HepG2 (cell line): ENCODE data around the gene U2SURP. TPM values are rescaled to one million over a fixed set of nuclear protein-coding genes. Genes with fewer than 3 reads are reported as not detected.

ENCODE experiments used
- ATAC-seq: fragments of 200-7000 bp; cut with Tn5 transposase; 3 replicates; pipeline ENCODE4 v1.9.1; 2020; ENCODE audit warnings: mild to moderate bottlenecking, moderate library complexity
- BruUV-seq: library from RNA; stranded (reverse); fragments of 400-500 nt; replicated peaks from 2 replicates; lab custom pipeline; 2021; lab: Mats Ljungman, UMichigan
- CTCF ChIA-PET: fragments of 300-600 bp; formaldehyde crosslinking; extraction: SDS; loops from one replicate; lab custom pipeline; 2021; ENCODE audit warnings: low total read pairs, inconsistent platforms, low intra/inter-chr PET ratio; lab: Yijun Ruan, JAX
- POLR2A ChIA-PET: fragments of 350-600 bp; sonication (Branson Sonifier 250); formaldehyde crosslinking; loops from one replicate; lab custom pipeline; 2020; ENCODE audit warnings: antibody characterized with exemption, inconsistent platforms; lab: Yijun Ruan, JAX
- DNase-seq: peaks from one replicate; pipeline ENCODE4 v3.0.0-alpha.2; 2015; ENCODE audit warnings: low spot score
- FAIRE-seq: peaks from 3 replicates; lab custom pipeline; 2011; peaks lifted over from hg19 to GRCh38; lab: Jason Lieb, UNC
- H2AFZ ChIP-seq: one replicate; pipeline ENCODE4 v1.6.1; 2011; ENCODE audit warnings: low read length, inconsistent platforms
- H3K27ac ChIP-seq: fragments of 300-600 bp; 3 replicates; pipeline ENCODE4 v1.8.0; 2011; ENCODE audit warnings: mixed run types, mild to moderate bottlenecking, mixed read lengths, low read length, inconsistent platforms; ENCODE audit not compliant: insufficient read depth; ENCODE audit errors: extremely low read length
- H3K27me3 ChIP-seq, 2 experiments: fragments of 200-600 bp in 1 of 2; 2 replicates in 1 of 2; 3 replicates in 1 of 2; pipeline versions ENCODE4 v1.6.0 to v1.8.0; 2011; ENCODE audit warnings: low read length in 2 of 2, mild to moderate bottlenecking in 2 of 2, moderate library complexity in 2 of 2, inconsistent platforms in 1 of 2; ENCODE audit not compliant: insufficient read depth in 2 of 2, control insufficient read depth in 1 of 2
- H3K36me3 ChIP-seq, 2 experiments: fragments of 200-600 bp in 1 of 2; replicated peaks in 1 of 2; 2 replicates in 1 of 2; 3 replicates in 1 of 2; pipeline versions ENCODE4 v1.5.1 to v1.8.0; 2011; ENCODE audit warnings: low read length in 2 of 2, inconsistent platforms in 1 of 2; ENCODE audit not compliant: insufficient read depth in 2 of 2, control insufficient read depth in 1 of 2
- H3K4me1 ChIP-seq: 2 replicates; pipeline ENCODE4 v1.5.1; 2012; ENCODE audit warnings: low read length, inconsistent platforms; ENCODE audit not compliant: insufficient read depth
- H3K4me2 ChIP-seq: 2 replicates; pipeline ENCODE4 v1.6.0; 2011; ENCODE audit warnings: low read depth, low read length, inconsistent platforms
- H3K4me3 ChIP-seq, 3 experiments: fragments of 200-600 bp in 1 of 3; sonication (generic), shearing (Covaris generic) in 1 of 3; replicated peaks in 1 of 3; 2 replicates each; pipeline ENCODE4 v1.5.1; 2011 to 2016; ENCODE audit warnings: low read length in 3 of 3, inconsistent platforms in 2 of 3, low read depth in 2 of 3, mild to moderate bottlenecking in 2 of 3, control low read depth in 1 of 3, mixed read lengths in 1 of 3; ENCODE audit not compliant: insufficient read depth in 1 of 3
- H3K79me2 ChIP-seq: one replicate; pipeline ENCODE4 v1.6.1; 2011; ENCODE audit warnings: low read length, inconsistent platforms; ENCODE audit not compliant: insufficient read depth
- H3K9ac ChIP-seq: 2 replicates; pipeline ENCODE4 v1.6.0; 2011; ENCODE audit warnings: mild to moderate bottlenecking, low read depth, low read length, inconsistent platforms; ENCODE audit not compliant: insufficient read depth
- H3K9me3 ChIP-seq: 2 replicates; pipeline ENCODE4 v1.5.1; 2012; ENCODE audit warnings: mild to moderate bottlenecking, low read length
- H4K20me1 ChIP-seq: 2 replicates; pipeline ENCODE4 v1.6.0; 2011; ENCODE audit warnings: inconsistent platforms, mild to moderate bottlenecking, low read length, moderate library complexity; ENCODE audit not compliant: insufficient read depth
- DR1 ChIP-seq: sonication (generic); formaldehyde crosslinking; IDR thresholded peaks from 2 replicates; pipeline ENCODE4 v1.8.0; 2021; ENCODE audit warnings: mild to moderate bottlenecking, missing genetic modification reagents, inconsistent platforms
- LCORL ChIP-seq, 2 experiments: fragments of 450-650 bp in 1 of 2; sonication (generic) in 1 of 2; formaldehyde crosslinking in 1 of 2; IDR thresholded peaks; 2 replicates each; pipeline versions ENCODE4 v1.5.0 to v1.6.1; 2017 to 2020; ENCODE audit warnings: antibody characterized with exemption in 1 of 2, missing genetic modification reagents in 1 of 2
- MLLT10 ChIP-seq: sonication (generic); formaldehyde crosslinking; IDR thresholded peaks from 2 replicates; pipeline ENCODE4 v1.4.0; 2020; ENCODE audit warnings: missing genetic modification reagents
- SATB2 ChIP-seq: sonication (generic); formaldehyde crosslinking; IDR thresholded peaks from 2 replicates; pipeline ENCODE4 v1.5.0; 2020; ENCODE audit warnings: missing genetic modification reagents
- ZNF256 ChIP-seq: sonication (generic); formaldehyde crosslinking; conservative IDR thresholded peaks from 2 replicates; pipeline ENCODE4 v1.4.0; 2020; ENCODE audit warnings: missing genetic modification reagents
- WGBS: methylation state at CpG from one replicate; pipeline ENCODE4 v1.1.6; 2017; ENCODE audit warnings: low lambda C conversion rate; 5-methylcytosine and 5-hydroxymethylcytosine counted together
- in situ Hi-C: cut with HindIII; loops from 2 replicates; pipeline ENCODE4 v1.10.0; 2017; ENCODE audit warnings: low pct_unique_long_range_greater_than_20kb; ENCODE audit not compliant: extremely low pct_ligation_motif_present
- intact Hi-C: fragments of 100-400 bp; cut with micrococcal nuclease; formaldehyde crosslinking; loops from one replicate; pipeline ENCODE4 v1.10.0; 2022; ENCODE audit not compliant: unreplicated experiment
- polyA plus RNA-seq, 8 experiments: library from polyadenylated mRNA; depleted of rRNA in 3 of 8; stranded (reverse) in 7 of 8; unstranded in 1 of 8; fragments of >200 nt; fragmentation: Illumina TruSeq in 4 of 8; extraction: Trizol in 4 of 8; gene quantifications; 2 replicates each; pipeline versions ENCODE4 v1.2.1 to v1.2.3, GENCODE V29; 2011 to 2016; ENCODE audit warnings: low read depth in 4 of 8, missing spikeins in 1 of 8, mixed read lengths in 1 of 8; ENCODE audit not compliant: insufficient read depth in 1 of 8
- total RNA-seq, 5 experiments: library from RNA; depleted of rRNA; stranded (reverse); fragments of >200 nt; fragmentation: Illumina TruSeq; extraction: Trizol; gene quantifications; 2 replicates each; pipeline ENCODE4 v1.2.3, GENCODE V29; 2016; ENCODE audit warnings: low read depth in 1 of 5
- TF ChIP-seq, protein P1 (sequence below): sonication (generic); formaldehyde crosslinking; IDR thresholded peaks from 2 replicates; pipeline ENCODE4 v1.8.1; 2023; ENCODE audit warnings: mild to moderate bottlenecking, moderate library complexity, missing genetic modification reagents
- TF ChIP-seq, protein P2 (sequence below): sonication (generic); formaldehyde crosslinking; IDR thresholded peaks from 2 replicates; pipeline ENCODE4 v1.4.0; 2020; ENCODE audit warnings: missing genetic modification reagents, borderline replicate concordance
- TF ChIP-seq, protein P3 (sequence below): sonication (generic); formaldehyde crosslinking; conservative IDR thresholded peaks from 2 replicates; pipeline ENCODE4 v1.4.0; 2020; ENCODE audit warnings: missing genetic modification reagents
- TF ChIP-seq, protein P4 (sequence below): sonication (generic); formaldehyde crosslinking; IDR thresholded peaks from 2 replicates; pipeline ENCODE4 v1.4.0; 2020; ENCODE audit warnings: mild to moderate bottlenecking, missing genetic modification reagents

The U2SURP gene
- total and polyA plus RNA-seq, 2 of the 13 experiments (the other 11 are each of a cell fraction or from before 2014, with no cell fraction given): 55.9 to 173 TPM

DNA sequence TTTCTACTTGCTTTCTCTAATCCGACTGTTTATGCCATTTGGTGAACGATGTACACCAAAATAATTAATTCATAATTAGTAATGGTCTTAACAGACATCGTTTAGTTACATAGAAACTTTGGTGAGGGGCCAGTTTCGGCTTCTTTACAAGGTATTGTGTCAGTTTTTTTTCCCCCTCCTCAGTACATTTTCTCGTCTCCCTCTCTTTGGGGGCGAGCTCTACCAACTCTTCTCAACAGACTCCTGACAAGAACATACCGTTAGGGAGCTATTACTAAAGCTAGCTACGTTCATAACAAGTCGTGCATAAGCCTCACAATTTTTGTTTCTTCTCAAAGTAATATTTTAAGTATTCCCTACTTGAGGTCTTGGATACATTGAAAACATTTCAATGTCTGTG lies 1.4 kb downstream of the U2SURP start:
- no TSS peak for BruUV-seq
- whole genome bisulfite sequencing: under 1% methylated on average over 9 of the region's 9 CpGs
- TF ChIP-seq SATB2 (no peak), ZNF256 (CRISPR knock-in tag) (no peak), LCORL (IDR thresholded peaks at IDR 0.05) (no peak), LCORL (CRISPR knock-in tag; IDR thresholded peaks at IDR 0.05) (no peak), MLLT10 (CRISPR knock-in tag) (no peak), DR1 (CRISPR knock-in tag) (no peak)
- TF ChIP-seq, protein P1, sequence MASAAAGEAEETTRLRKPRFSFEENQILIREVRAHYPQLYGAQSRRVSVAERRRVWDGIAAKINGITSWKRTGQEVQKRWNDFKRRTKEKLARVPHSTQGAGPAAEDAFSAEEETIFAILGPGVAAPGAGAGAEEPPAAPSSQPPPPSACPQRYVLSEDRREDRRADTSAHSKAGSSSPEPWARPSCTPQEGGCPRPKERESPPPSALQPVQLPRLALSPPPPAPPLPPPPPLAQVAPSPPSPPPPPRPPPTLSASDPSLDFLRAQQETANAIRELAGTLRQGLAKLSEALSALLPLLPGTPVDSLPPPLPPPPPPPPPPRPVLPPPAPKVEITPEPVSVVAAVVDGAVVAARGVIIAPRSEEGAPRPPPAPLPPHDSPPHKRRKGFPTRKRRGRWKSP (CRISPR knock-in tag): no peak
- TF ChIP-seq, protein P2, sequence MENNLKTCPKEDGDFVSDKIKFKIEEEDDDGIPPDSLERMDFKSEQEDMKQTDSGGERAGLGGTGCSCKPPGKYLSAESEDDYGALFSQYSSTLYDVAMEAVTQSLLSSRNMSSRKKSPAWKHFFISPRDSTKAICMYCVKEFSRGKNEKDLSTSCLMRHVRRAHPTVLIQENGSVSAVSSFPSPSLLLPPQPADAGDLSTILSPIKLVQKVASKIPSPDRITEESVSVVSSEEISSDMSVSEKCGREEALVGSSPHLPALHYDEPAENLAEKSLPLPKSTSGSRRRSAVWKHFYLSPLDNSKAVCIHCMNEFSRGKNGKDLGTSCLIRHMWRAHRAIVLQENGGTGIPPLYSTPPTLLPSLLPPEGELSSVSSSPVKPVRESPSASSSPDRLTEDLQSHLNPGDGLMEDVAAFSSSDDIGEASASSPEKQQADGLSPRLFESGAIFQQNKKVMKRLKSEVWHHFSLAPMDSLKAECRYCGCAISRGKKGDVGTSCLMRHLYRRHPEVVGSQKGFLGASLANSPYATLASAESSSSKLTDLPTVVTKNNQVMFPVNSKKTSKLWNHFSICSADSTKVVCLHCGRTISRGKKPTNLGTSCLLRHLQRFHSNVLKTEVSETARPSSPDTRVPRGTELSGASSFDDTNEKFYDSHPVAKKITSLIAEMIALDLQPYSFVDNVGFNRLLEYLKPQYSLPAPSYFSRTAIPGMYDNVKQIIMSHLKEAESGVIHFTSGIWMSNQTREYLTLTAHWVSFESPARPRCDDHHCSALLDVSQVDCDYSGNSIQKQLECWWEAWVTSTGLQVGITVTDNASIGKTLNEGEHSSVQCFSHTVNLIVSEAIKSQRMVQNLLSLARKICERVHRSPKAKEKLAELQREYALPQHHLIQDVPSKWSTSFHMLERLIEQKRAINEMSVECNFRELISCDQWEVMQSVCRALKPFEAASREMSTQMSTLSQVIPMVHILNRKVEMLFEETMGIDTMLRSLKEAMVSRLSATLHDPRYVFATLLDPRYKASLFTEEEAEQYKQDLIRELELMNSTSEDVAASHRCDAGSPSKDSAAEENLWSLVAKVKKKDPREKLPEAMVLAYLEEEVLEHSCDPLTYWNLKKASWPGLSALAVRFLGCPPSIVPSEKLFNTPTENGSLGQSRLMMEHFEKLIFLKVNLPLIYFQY (CRISPR knock-in tag): no peak
- TF ChIP-seq, protein P3, sequence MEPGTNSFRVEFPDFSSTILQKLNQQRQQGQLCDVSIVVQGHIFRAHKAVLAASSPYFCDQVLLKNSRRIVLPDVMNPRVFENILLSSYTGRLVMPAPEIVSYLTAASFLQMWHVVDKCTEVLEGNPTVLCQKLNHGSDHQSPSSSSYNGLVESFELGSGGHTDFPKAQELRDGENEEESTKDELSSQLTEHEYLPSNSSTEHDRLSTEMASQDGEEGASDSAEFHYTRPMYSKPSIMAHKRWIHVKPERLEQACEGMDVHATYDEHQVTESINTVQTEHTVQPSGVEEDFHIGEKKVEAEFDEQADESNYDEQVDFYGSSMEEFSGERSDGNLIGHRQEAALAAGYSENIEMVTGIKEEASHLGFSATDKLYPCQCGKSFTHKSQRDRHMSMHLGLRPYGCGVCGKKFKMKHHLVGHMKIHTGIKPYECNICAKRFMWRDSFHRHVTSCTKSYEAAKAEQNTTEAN: no peak
- TF ChIP-seq, protein P4, sequence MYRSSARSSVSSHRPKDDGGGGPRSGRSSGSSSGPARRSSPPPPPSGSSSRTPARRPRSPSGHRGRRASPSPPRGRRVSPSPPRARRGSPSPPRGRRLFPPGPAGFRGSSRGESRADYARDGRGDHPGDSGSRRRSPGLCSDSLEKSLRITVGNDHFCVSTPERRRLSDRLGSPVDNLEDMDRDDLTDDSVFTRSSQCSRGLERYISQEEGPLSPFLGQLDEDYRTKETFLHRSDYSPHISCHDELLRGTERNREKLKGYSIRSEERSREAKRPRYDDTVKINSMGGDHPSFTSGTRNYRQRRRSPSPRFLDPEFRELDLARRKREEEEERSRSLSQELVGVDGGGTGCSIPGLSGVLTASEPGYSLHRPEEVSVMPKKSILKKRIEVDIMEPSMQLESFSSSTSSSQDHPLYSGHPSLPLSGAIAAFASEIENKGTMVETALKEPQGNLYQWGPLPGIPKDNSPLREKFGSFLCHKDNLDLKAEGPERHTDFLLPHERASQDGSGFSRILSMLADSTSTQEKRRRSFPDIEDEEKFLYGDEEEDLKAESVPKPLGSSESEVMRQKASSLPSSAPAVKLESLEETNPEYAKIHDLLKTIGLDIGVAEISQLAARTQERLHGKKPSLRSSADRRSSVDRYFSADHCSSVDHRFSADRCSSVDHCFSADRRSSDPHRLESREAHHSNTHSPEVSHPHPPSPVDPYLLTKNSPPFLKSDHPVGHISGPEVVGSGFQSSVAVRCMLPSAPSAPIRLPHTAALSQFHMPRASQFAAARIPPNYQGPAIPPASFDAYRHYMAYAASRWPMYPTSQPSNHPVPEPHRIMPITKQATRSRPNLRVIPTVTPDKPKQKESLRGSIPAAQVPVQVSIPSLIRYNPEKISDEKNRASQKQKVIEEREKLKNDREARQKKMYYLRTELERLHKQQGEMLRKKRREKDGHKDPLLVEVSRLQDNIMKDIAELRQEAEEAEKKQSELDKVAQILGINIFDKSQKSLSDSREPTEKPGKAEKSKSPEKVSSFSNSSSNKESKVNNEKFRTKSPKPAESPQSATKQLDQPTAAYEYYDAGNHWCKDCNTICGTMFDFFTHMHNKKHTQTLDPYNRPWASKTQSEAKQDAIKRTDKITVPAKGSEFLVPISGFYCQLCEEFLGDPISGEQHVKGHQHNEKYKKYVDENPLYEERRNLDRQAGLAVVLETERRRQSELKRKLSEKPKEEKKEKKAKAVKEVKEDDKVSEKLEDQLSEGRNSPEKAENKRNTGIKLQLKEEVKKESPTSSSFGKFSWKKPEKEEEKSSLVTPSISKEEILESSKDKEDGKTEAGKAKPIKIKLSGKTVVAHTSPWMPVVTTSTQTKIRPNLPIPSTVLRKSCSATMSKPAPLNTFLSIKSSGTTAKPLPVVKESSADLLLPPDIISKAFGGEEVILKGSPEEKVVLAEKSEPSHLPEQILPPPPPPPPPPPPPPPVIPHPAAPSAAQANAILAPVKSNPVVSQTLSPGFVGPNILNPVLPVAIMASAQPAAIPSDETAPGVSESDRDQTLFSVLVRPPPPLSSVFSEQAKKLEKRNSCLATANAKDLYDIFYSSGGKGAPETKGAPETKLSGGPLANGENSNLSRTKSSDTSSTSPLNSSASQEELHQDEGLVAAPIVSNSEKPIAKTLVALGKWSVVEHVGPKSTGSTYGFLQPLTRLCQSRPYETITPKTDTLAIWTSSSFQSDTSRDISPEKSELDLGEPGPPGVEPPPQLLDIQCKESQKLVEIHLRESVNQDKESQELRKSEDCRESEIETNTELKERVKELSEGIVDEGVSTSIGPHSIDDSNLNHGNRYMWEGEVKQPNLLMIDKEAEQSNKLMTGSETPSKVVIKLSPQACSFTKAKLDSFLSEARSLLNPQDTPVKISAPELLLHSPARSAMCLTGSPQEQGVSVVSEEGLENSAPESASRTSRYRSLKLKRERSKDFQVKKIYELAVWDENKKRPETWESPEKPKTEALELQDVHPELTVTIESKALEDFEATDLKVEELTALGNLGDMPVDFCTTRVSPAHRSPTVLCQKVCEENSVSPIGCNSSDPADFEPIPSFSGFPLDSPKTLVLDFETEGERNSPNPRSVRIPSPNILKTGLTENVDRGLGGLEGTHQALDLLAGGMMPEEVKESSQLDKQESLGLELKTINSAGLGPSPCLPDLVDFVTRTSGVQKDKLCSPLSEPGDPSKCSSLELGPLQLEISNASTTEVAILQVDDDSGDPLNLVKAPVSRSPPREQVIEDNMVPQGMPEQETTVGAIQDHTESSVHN (CRISPR knock-in tag): no peak

More for the DNA sequence above, 1.4 kb downstream of the U2SURP start:
- peaks cover 51% of the 10 kb centered on the region for H4K20me1 ChIP-seq
- H3K4me2 ChIP-seq: peak overlapping the region; percentile 69
- peaks cover 63% of the 10 kb centered on the region for H3K4me1 ChIP-seq
- in situ Hi-C loops (no loop called here), intact Hi-C loops (loop anchor here (5.0 kb wide), 1 partner anchor 280 kb away; the partner anchor contains the start of gene TRPC1)
- peaks cover 72% of the 10 kb centered on the region for H3K79me2 ChIP-seq
- no peaks in the 10 kb centered on the region; a peak in 1 of 5 replicates for H3K27me3 ChIP-seq
- DNase-seq (no peak), FAIRE-seq (no peak), ATAC-seq (no peak)
- H3K9me3 ChIP-seq: no peaks in the 10 kb centered on the region
- peak overlapping the region; percentile 83 to 92 (median 90); a peak in 5 of 6 replicates for H3K4me3 ChIP-seq
- peak overlapping the region; percentile 89 for H3K27ac ChIP-seq
- CTCF ChIA-PET: no interaction called here
- H3K36me3 ChIP-seq: no peaks in the 10 kb centered on the region
- peak overlapping the region; percentile 94 for H3K9ac ChIP-seq
- POLR2A ChIA-PET: interaction anchor here (0.6 to 2.6 kb wide), 3 partner anchors 63 to 935 kb away, joined by 5 to 17 read pairs (median 10); partner anchors contain the start of gene ATR
- H2AFZ ChIP-seq: no peak overlapping the region
